ENCODE data around the gene ANKRD55. TPM values are rescaled to one million over a fixed set of nuclear protein-coding genes. Genes with fewer than 3 reads are reported as not detected.
A peak's percentile ranks its signal among the peaks of the same experiment; 100 is the strongest.

The ANKRD55 gene
- total and polyA plus RNA-seq, 2 of the 8 experiments (the other 6 are each of a cell fraction or from before 2014, with no cell fraction given), result not detected

DNA sequence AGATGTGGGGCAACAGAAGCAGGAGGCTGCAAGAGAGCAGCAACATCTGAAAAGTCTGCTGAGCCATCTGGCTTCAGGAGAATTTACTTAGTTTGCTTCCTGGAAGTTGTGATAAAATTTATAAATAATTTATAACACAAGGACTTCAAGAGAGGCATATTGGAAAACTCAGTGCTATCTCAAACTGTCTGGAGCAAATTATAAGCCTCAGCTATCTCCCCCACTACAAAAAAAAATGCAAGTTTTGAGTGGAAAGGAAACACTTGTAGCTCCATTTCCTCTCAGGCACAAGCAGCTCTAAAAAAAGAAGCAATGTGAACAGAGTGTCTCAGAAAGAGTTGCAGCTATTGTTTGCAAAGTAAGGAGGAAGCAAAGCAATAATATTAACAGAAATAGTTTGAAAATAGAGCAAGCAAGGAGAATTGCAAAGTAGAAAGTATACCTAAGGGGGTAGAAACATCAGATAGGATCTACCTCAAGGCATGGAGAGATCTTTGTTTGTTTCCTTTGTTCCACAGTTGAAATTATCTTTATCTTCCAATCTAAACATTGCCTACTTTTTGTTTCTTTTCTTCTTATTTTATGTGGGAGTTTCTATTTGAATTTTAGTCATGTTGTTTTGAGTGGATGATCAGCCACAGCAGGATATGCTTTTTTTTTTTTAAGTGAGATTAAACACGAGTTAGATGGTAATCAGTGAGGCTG is 182.4 kb downstream of the ANKRD55 start:
- Histone ChIP-seq H3K23me2 (ENCODE audit: low read depth, low read length) (no peaks in the 10 kb centered on the region), H3K9me3 (ENCODE audit: insufficient read depth in 2 of 2, low read depth in 1 of 2, low read length in 1 of 2) (no peaks in the 10 kb centered on the region), H2BK20ac (ENCODE audit: low read length) (no peak overlapping the region), H3K4me2 (ENCODE audit: insufficient read depth in 1 of 2, low read depth in 2 of 2, low read length in 2 of 2) (no peak overlapping the region), H3K79me1 (ENCODE audit: low read depth, low read length) (no peaks in the 10 kb centered on the region), H3K9ac (replicated peaks in 1 of 4; ENCODE audit: extremely low read depth in 1 of 4, low read depth in 3 of 4, low read length in 3 of 4) (peak overlapping the region in 1 of 4 experiments; percentile 49; a peak in 1 of 7 replicates), H3K4me1 (replicated peaks in 1 of 4; ENCODE audit: control insufficient read depth in 3 of 4, insufficient read depth in 4 of 4, low read length in 3 of 4) (no peaks in the 10 kb centered on the region), H2AFZ (ENCODE audit: low read length) (no peak overlapping the region; the same call in 1 of the 2 replicates), H4K8ac (ENCODE audit: extremely low read depth, insufficient read depth, low read length) (no peak overlapping the region), H4K91ac (replicated peaks; ENCODE audit: insufficient read length, low read length) (no peak overlapping the region), H3K4ac (replicated peaks; ENCODE audit: insufficient read length, low read depth, low read length) (no peak overlapping the region), H3K18ac (ENCODE audit: extremely low read depth, low read length) (no peak overlapping the region), H3K14ac (ENCODE audit: insufficient read length) (no peak overlapping the region), H2BK15ac (ENCODE audit: low read length) (no peak overlapping the region), H3K23ac (ENCODE audit: insufficient read length) (no peak overlapping the region), H2BK12ac (ENCODE audit: low read depth, low read length) (no peak overlapping the region), H3K36me3 (ENCODE audit: control insufficient read depth in 2 of 4, insufficient read depth in 4 of 4, low read length in 3 of 4) (no peaks in the 10 kb centered on the region), H3K4me3 (ENCODE audit: extremely low read depth in 1 of 4, insufficient read depth in 2 of 4, low read depth in 3 of 4, low read length in 4 of 4) (no peak overlapping the region), H3K56ac (replicated peaks; ENCODE audit: insufficient read length, low read depth, low read length) (no peak overlapping the region), H2AK5ac (ENCODE audit: low read depth, low read length) (no peak overlapping the region), H2BK5ac (ENCODE audit: low read depth, low read length) (no peak overlapping the region), H3K27ac (ENCODE audit: low read depth, low read length) (no peak overlapping the region), H2BK120ac (replicated peaks; ENCODE audit: low read depth, low read length) (no peak overlapping the region), H3K27me3 (replicated peaks in 1 of 4; ENCODE audit: control insufficient read depth in 3 of 4, extremely low read depth in 1 of 4, insufficient read depth in 3 of 4, low read length in 3 of 4) (no peaks in the 10 kb centered on the region), H3K79me2 (ENCODE audit: control insufficient read depth in 1 of 2, insufficient read depth in 2 of 2, low read length in 2 of 2) (no peaks in the 10 kb centered on the region), H4K20me1 (replicated peaks in 1 of 2; ENCODE audit: control insufficient read depth in 1 of 2, insufficient read depth in 2 of 2, low read length in 2 of 2) (no peaks in the 10 kb centered on the region), H4K5ac (ENCODE audit: insufficient read length, low read depth, low read length) (no peak overlapping the region)
- DNase-seq (ENCODE audit: low read depth in 1 of 2, low spot score in 2 of 2) (no peak), FAIRE-seq (no peak)
- ChIA-PET CTCF (ENCODE audit: partially characterized antibody) (interaction anchor here (1.6 kb wide), 1 partner anchor 17 kb away, joined by 5 read pairs; no protein-coding TSS in a partner anchor), POLR2A (ENCODE audit: partially characterized antibody) (no interaction called here)
- WGBS, 2 experiments (ENCODE audit: extremely low coverage in 1 of 2, insufficient coverage in 1 of 2, insufficient read length in 1 of 2, insufficient replicate concordance in 2 of 2, low coverage in 1 of 2, low lambda C conversion rate in 2 of 2, missing lambda C conversion rate in 1 of 2), result 72% methylated on average over 1 of the region's 1 CpG; no CpG with 5 or more reads in 1 of the 2 experiments
- TF ChIP-seq TAF7 (optimal IDR thresholded peaks at IDR 0.05; ENCODE audit: borderline replicate concordance, low read depth, low read length) (no peak), GTF2F1 (IDR thresholded peaks at IDR 0.05; ENCODE audit: borderline replicate concordance, low read depth, low read length) (no peak), SIX5 (IDR thresholded peaks at IDR 0.05; ENCODE audit: low read depth, low read length) (no peak)
- TF ChIP-seq, protein P1, sequence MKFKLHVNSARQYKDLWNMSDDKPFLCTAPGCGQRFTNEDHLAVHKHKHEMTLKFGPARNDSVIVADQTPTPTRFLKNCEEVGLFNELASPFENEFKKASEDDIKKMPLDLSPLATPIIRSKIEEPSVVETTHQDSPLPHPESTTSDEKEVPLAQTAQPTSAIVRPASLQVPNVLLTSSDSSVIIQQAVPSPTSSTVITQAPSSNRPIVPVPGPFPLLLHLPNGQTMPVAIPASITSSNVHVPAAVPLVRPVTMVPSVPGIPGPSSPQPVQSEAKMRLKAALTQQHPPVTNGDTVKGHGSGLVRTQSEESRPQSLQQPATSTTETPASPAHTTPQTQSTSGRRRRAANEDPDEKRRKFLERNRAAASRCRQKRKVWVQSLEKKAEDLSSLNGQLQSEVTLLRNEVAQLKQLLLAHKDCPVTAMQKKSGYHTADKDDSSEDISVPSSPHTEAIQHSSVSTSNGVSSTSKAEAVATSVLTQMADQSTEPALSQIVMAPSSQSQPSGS (IDR thresholded peaks at IDR 0.05; ENCODE audit: low read length), result no peak
- TF ChIP-seq, protein P2, sequence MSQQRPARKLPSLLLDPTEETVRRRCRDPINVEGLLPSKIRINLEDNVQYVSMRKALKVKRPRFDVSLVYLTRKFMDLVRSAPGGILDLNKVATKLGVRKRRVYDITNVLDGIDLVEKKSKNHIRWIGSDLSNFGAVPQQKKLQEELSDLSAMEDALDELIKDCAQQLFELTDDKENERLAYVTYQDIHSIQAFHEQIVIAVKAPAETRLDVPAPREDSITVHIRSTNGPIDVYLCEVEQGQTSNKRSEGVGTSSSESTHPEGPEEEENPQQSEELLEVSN (IDR thresholded peaks at IDR 0.05), result no peak
